ENCODE measurements around the gene TMEM117.

The TMEM117 gene

GRCh38 chr12:44054281-44054680 lies 218.4 kb downstream of the TMEM117 start:
- H3K27ac ChIP-seq (ENCODE audit: extremely low read depth, low read depth, low read length), result no peak overlapping the region
- H3K4me1 ChIP-seq (ENCODE audit: control insufficient read depth, insufficient read depth, low read length), result no peaks in the 10 kb centered on the region
- H3K36me3 ChIP-seq (ENCODE audit: control insufficient read depth in 2 of 2, insufficient read depth in 1 of 2, low read length in 2 of 2), result no peaks in the 10 kb centered on the region
- ChIA-PET POLR2A (no interaction called here), CTCF (no interaction called here)
- TF ChIP-seq SP7 (tag by site-specific recombination; IDR thresholded peaks at IDR 0.05), result no peak
- no peak for TF ChIP-seq WT1 (tag by site-specific recombination; IDR thresholded peaks at IDR 0.05)
- TF ChIP-seq ZNF747 (tag by site-specific recombination; IDR thresholded peaks at IDR 0.05), result no peak
- no peak for TF ChIP-seq ZNF214 (tag by site-specific recombination; IDR thresholded peaks at IDR 0.05; ENCODE audit: borderline replicate concordance)
- no peak for TF ChIP-seq ZNF404 (tag by site-specific recombination; IDR thresholded peaks at IDR 0.05)
- TF ChIP-seq ZNF664 (tag by site-specific recombination; IDR thresholded peaks at IDR 0.05), result no peak
- TF ChIP-seq ZNF660 (tag by site-specific recombination; IDR thresholded peaks at IDR 0.05), result no peak
- TF ChIP-seq REST (tag by site-specific recombination; IDR thresholded peaks at IDR 0.05), result no peak
- TF ChIP-seq GFI1B (tag by site-specific recombination; IDR thresholded peaks at IDR 0.05), result no peak
- TF ChIP-seq ZNF423 (tag by site-specific recombination; IDR thresholded peaks at IDR 0.05), result no peak
- no peak for TF ChIP-seq ZNF555 (tag by site-specific recombination; conservative IDR thresholded peaks at IDR 0.05)
- no peak for TF ChIP-seq PRDM10 (tag by site-specific recombination; IDR thresholded peaks at IDR 0.05)
- no peak for TF ChIP-seq ZNF629 (tag by site-specific recombination; IDR thresholded peaks at IDR 0.05)
- H3K9me3 ChIP-seq (ENCODE audit: control insufficient read depth, insufficient read depth, low read depth, low read length), result no peaks in the 10 kb centered on the region
- no peak overlapping the region for H3K4me3 ChIP-seq (ENCODE audit: low read depth, low read length)

- ChIA-PET POLR2A (no interaction called here), CTCF (no interaction called here)
- H3K4me3 ChIP-seq (ENCODE audit: low read depth, low read length), result no peak overlapping the region
- H3K27ac ChIP-seq (ENCODE audit: extremely low read depth, low read depth, low read length), result no peak overlapping the region
- no peaks in the 10 kb centered on the region for H3K36me3 ChIP-seq (ENCODE audit: control insufficient read depth in 2 of 2, insufficient read depth in 1 of 2, low read length in 2 of 2)
- H3K9me3 ChIP-seq (ENCODE audit: control insufficient read depth, insufficient read depth, low read depth, low read length), result no peaks in the 10 kb centered on the region
- H3K4me1 ChIP-seq (ENCODE audit: control insufficient read depth, insufficient read depth, low read length), result no peaks in the 10 kb centered on the region
- no peak for TF ChIP-seq ZBTB21 (tag by site-specific recombination; IDR thresholded peaks at IDR 0.05)
- TF ChIP-seq HOXD13 (CRISPR knock-in tag; IDR thresholded peaks at IDR 0.05; ENCODE audit: borderline replicate concordance), result no peak
- no peak for TF ChIP-seq SETDB1 (IDR thresholded peaks at IDR 0.05; ENCODE audit: insufficient read length, low read length)
- no peak for TF ChIP-seq ZNF610 (tag by site-specific recombination; IDR thresholded peaks at IDR 0.05; ENCODE audit: borderline replicate concordance)
- TF ChIP-seq ZNF324 (tag by site-specific recombination; IDR thresholded peaks at IDR 0.05), result no peak
- no peak for TF ChIP-seq ZNF707 (tag by site-specific recombination; IDR thresholded peaks at IDR 0.05)
- no peak for TF ChIP-seq PRDM4 (tag by site-specific recombination; IDR thresholded peaks at IDR 0.05)
- TF ChIP-seq KLF8 (tag by site-specific recombination; IDR thresholded peaks at IDR 0.05), result no peak
- no peak for TF ChIP-seq ZSCAN4 (tag by site-specific recombination; IDR thresholded peaks at IDR 0.05)
- TF ChIP-seq HOXA7 (CRISPR knock-in tag; IDR thresholded peaks at IDR 0.05; ENCODE audit: borderline replicate concordance), result no peak
- no peak for TF ChIP-seq ZNF404 (tag by site-specific recombination; IDR thresholded peaks at IDR 0.05)
- TF ChIP-seq ZNF311 (tag by site-specific recombination; IDR thresholded peaks at IDR 0.05; ENCODE audit: borderline replicate concordance), result no peak
- TF ChIP-seq ZNF350 (tag by site-specific recombination; IDR thresholded peaks at IDR 0.05), result no peak
- TF ChIP-seq ZNF140 (tag by site-specific recombination; IDR thresholded peaks at IDR 0.05), result no peak
- TF ChIP-seq ZFP69B (tag by site-specific recombination; IDR thresholded peaks at IDR 0.05), result no peak
Measured at GRCh38 chr12:44058366-44058765, 222.5 kb downstream of the TMEM117 start.
